ENCODE results near the gene TCF20.

TCF20 gene

GRCh38 chr22:42256930-42257329 is 13.5 kb downstream of the TCF20 start:
- DNase-seq = no peak

DNA sequence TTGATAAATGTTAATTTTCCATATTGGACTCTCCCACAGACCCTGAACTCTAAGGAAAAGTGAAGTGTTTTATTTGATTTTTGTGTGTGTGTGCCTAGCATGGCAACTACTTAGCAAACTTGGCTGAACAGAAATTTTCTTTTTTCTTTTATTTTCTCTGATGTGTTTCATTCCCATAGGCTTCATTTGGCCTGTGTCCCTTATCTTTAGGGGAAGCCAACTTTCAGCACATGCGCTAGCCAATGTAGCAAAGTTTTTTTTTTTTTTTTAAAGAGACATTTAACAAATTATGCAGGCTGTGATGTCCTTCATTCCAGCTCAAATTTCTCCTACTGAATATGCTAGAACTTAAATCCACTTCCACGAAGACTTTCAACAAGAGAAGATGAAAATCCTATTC is 14.2 kb downstream of the TCF20 start:
- no peak for DNase-seq

DNA sequence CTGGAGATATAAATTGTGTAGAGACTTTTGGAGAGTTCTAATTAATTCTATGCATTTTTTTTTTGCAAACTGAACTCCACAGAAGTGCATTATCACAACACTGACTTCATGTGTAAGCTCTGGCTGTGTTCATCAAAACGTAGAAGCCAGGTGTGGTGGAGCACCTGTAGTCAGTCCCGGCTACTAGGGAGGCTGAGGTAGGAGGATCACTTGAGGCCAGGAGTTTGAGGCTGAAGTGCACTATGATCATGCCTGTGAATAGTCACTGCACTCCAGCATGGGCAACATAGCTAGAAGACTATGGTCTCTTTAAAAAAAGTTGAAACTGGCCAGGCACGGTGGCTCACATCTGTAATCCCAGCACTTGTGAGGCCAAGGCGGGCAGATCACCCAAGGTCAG is 20.6 kb downstream of the TCF20 start:
- DNase-seq = no peak

GRCh38 chr22:42248995-42249394 is 21.5 kb downstream of the TCF20 start:
- DNase-seq = no peak

DNA sequence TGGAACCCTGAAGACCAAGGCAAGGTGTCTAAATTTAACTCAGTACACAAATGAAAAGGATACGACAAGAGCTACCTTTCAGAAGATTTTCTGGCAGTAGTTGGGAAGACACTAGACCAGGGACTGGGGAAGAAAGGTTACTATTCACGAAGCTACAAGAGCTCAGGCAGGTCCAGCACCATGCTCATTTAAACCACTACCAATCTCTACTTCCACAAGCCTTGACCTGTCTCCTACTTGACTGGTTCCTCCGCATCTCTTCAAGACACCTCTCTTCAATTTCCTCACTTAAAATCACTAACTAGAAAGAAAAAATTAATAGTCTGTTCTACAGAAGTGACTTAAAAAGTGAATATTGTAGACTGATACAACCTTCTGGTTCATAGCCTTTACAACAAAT is 22.9 kb downstream of the TCF20 start:
- DNase-seq = no peak

DNA sequence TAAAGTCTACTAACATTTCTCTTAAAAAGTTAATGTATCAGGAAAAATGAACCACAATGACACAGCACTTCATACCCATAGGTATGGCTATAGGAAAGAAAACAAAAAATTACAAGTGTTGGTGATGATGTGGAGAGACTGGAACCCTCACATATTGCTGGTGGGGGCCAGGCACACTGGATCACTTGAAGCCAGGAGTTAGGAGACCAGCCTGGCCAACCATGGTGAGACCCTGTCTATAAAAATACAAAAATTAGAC is 26.7 kb downstream of the TCF20 start:
- no peak for DNase-seq

DNA sequence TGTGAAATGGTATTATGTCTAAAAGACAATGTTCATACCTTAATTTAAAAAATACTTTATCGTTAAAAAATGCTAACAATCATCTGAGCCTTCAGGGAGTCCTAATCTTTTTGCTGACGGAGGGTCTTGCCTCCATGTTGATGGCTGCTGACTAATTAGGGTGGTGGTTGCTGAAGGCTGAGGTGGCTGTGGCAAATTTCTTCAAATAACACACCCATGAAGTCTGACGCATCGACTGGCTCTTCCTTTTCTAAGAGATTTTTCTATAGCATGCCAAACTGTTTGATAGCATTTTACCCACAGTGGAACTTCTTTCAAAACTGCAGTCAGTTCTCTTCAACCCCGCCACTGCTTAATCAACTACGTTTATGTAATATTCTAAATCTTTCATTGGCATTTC is 33.6 kb downstream of the TCF20 start:
- no peak for DNase-seq

DNA sequence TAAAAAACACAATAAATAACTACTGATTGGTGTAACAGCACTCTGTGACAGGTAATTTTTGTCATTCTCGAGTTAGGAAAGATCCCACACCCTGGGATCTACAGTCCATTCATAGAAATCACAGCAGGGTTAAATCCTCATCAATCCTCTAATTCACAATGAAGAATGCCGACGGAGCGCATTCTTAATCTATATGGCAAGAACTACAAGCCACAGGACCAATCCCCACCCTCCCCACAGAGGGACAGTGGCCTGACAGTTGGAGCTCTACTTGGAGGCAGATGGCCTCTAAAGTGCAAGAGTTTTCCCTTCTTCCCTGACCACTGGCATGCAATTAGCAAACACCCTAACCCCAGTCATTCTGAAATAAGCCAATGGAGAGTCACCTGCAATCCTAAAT is 34.2 kb downstream of the TCF20 start:
- no peak for DNase-seq

- no peak for DNase-seq
Measured at GRCh38 chr22:42233879-42234278, 36.6 kb downstream of the TCF20 start.

DNA sequence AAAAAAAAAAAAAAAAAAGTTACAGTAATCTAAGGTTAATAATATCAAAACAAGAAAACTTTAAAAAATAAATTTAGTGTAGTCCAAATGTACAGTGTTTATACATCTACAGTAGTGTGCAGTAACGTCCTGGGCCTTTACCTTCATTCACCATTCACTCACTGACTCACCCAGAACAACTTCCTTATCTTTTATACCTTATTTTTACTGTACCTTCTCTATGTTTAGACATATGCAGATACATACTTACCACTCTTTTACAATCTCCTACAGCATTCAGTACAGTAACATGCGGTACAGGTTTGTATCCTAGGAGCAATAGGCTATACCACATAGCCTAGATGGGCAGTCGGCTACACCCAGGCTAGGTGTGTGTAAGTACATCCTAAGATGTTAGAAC is 38.5 kb downstream of the TCF20 start:
- DNase-seq = no peak

DNA sequence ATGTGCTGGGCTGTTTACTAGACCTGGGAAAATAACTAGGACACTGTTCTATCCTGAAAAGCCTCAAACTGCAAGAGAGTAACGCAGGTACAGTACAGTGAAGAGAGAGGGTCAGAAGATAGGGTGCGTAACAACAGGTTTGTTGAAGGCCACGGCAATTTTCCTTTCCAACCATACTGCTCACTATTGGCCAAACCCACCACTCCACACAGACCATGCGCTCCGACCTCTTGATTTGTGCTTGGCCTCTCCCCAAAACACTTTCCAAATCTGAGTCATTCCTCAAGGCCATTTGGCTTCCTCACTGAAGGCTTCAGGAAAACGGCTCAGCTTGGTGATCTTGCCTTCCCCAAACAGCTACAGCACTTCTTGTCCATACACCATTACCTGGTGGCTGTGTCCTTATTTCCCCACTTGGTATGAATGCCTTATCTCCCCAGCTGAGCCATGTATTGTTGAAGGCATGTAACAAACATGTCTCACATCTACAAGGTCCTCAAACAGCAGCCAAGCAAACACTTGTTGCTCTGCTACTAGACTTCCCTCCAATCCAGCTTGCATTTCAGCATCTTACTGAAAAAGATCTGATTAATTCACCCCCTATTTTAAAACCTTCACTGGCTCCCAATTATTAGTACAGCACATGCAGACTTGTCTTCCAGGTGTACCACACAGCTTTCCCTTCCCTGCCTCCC is 40.9 kb downstream of the TCF20 start:
- DNase-seq = no peak

DNA sequence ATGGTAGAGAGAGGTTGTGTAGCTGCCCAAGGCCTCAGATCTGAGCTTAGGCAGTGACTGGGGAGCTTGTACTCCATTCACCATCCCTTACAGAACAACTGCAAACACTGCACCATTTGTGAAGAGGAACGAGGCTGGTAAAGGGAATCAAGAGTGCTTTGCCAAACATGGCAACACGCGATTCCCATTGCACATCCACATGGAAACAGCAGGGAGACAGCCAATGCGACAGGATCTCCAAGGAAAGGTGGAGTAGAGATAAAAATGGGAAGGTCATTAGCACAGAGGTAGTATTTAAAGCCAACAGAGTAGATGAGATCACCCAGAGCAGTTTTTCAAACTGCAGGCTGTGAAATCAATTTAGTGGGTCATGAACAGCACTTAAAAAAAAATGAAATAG is 42.0 kb downstream of the TCF20 start:
- no peak for DNase-seq

DNA sequence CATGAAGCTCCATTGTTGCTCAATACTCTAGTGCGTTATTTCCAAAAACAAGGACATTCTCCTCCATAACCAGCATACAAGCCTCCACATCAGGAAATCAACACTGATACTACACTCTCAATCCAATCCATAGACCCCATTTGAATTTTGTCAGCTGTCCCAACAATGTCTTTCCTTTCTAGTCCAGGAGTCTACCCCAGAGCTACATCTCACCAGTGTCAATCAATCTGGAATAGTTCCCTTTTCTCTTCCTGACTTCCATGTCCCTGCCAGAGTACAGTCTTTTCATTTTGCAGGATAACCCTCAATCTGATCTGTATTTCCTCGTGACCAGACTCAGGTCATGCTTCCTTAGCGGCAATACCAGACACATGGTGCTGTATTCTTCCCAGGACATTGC is 43.0 kb downstream of the TCF20 start:
- DNase-seq = no peak

DNA sequence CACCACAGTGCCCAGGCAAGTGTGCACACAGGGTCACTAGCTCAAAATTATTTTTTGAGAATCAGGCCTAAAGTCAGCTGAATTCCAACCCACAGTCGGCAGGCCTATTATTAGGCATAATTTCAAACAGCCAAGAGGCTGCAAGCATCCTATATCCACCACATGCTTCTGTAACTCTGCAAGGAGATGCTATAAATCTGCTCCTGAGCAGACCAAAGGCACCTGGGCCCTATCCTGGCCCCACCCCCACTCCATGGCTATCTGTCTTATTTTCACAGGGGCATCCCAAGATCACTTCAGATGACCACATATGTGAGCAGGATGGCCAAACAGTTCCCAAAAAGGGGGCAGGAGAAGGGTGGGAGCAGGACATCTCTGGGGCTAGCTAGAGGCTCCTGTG is 44.6 kb downstream of the TCF20 start:
- no peak for DNase-seq

DNA sequence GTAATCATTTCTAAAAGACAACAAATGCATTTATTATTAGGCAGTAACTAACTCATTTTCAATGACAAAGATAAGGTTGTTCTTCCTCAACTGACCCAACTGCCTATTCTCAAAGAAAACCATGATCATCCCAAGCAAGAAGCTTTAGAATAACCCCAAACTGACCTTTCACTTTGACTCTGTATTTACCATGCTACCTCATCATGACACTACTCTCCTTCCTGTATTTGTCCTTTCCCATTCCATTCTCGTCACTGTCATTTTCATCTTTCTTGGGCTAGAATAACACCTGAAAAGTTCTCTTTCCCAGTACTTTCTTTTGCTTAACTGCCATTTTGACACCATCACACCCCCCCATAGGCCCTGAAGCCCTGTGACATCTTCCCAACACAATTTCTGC is 48.3 kb downstream of the TCF20 start:
- no peak for DNase-seq
